ENCODE results near the gene AASS. TPM values are rescaled to one million over a fixed set of nuclear protein-coding genes. Genes with fewer than 3 reads are reported as not detected.

Gene AASS
- polyA plus RNA-seq, 2 of the 4 experiments (the other 2 are of a cell fraction): 0.04 to 0.21 TPM

DNA sequence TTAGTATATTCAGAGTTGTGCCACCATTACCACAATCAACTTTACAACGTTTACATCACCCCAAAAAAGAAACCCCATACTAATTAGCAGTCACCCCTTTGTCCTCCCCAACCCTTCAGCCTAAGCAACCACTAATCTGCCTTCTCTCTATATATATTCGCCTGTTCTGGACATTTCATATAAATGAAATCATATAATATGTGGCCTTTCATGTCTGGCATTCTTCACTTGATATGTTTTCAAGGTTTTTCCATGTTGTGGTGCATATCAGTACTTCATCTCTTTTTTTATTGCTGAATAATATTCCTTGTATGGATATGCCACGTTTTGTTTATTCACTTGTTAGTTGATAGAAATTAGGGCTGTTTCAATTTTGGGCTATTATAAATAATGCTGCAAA lies 70.4 kb downstream of the AASS start:
- WGBS (ENCODE audit: missing lambda C conversion rate): 0% methylated on average over 3 of the region's 3 CpGs
- Histone ChIP-seq H3K4me3 (no peak overlapping the region), H3K4me2 (no peak overlapping the region), H3K27ac (no peak overlapping the region), H3K4me1 (no peaks in the 10 kb centered on the region), H3K9me3 (no peaks in the 10 kb centered on the region)
- no peak for DNase-seq (ENCODE audit: low read depth in 1 of 2, low spot score in 1 of 2)
- ATAC-seq: no peak
- no peak for TF ChIP-seq RAD21 (conservative IDR thresholded peaks at IDR 0.05 in 1 of 2, IDR thresholded peaks at IDR 0.05 in 1 of 2)
- TF ChIP-seq CBX8 (IDR thresholded peaks at IDR 0.05): no peak
- TF ChIP-seq ESRRA (IDR thresholded peaks at IDR 0.05; ENCODE audit: borderline replicate concordance, low read length): no peak
- TF ChIP-seq ZSCAN20 (CRISPR knock-in tag; IDR thresholded peaks at IDR 0.05): no peak
- no peak for TF ChIP-seq TFCP2L1 (CRISPR knock-in tag; IDR thresholded peaks at IDR 0.05)
- TF ChIP-seq, protein P1, sequence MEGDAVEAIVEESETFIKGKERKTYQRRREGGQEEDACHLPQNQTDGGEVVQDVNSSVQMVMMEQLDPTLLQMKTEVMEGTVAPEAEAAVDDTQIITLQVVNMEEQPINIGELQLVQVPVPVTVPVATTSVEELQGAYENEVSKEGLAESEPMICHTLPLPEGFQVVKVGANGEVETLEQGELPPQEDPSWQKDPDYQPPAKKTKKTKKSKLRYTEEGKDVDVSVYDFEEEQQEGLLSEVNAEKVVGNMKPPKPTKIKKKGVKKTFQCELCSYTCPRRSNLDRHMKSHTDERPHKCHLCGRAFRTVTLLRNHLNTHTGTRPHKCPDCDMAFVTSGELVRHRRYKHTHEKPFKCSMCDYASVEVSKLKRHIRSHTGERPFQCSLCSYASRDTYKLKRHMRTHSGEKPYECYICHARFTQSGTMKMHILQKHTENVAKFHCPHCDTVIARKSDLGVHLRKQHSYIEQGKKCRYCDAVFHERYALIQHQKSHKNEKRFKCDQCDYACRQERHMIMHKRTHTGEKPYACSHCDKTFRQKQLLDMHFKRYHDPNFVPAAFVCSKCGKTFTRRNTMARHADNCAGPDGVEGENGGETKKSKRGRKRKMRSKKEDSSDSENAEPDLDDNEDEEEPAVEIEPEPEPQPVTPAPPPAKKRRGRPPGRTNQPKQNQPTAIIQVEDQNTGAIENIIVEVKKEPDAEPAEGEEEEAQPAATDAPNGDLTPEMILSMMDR (IDR thresholded peaks at IDR 0.05): no peak
- no peak for TF ChIP-seq CEBPB (IDR thresholded peaks at IDR 0.05)
- TF ChIP-seq FOSB (CRISPR knock-in tag; IDR thresholded peaks at IDR 0.05): no peak
- no peak for TF ChIP-seq JUN (IDR thresholded peaks at IDR 0.05)
- TF ChIP-seq, protein P2, sequence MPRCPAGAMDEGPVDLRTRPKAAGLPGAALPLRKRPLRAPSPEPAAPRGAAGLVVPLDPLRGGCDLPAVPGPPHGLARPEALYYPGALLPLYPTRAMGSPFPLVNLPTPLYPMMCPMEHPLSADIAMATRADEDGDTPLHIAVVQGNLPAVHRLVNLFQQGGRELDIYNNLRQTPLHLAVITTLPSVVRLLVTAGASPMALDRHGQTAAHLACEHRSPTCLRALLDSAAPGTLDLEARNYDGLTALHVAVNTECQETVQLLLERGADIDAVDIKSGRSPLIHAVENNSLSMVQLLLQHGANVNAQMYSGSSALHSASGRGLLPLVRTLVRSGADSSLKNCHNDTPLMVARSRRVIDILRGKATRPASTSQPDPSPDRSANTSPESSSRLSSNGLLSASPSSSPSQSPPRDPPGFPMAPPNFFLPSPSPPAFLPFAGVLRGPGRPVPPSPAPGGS (IDR thresholded peaks at IDR 0.05): no peak
- TF ChIP-seq ZFP36 (IDR thresholded peaks at IDR 0.05; ENCODE audit: borderline replicate concordance, partially characterized antibody): no peak
- TF ChIP-seq JUNB (IDR thresholded peaks at IDR 0.05): no peak
- TF ChIP-seq HDAC2 (IDR thresholded peaks at IDR 0.05): no peak
- POLR2A ChIA-PET: no interaction called here
- CTCF ChIA-PET: no interaction called here
- FAIRE-seq: no peak

GRCh38 chr7:122072924-122073599 lies 71.0 kb downstream of the AASS start:
- ChIA-PET CTCF (no interaction called here), POLR2A (no interaction called here)
- Histone ChIP-seq H3K9me3 (no peaks in the 10 kb centered on the region), H3K4me2 (no peak overlapping the region), H3K27ac (no peak overlapping the region), H3K4me1 (no peaks in the 10 kb centered on the region), H3K4me3 (no peak overlapping the region)
- no peak for DNase-seq (ENCODE audit: low read depth in 1 of 2, low spot score in 1 of 2)
- WGBS (ENCODE audit: missing lambda C conversion rate): 9% methylated on average over 6 of the region's 6 CpGs
- no peak for FAIRE-seq
- TF ChIP-seq FOSB (CRISPR knock-in tag; IDR thresholded peaks at IDR 0.05) (no peak), ATOH8 (CRISPR knock-in tag; IDR thresholded peaks at IDR 0.05; ENCODE audit: low read depth) (no peak), HOXB13 (CRISPR knock-in tag; IDR thresholded peaks at IDR 0.05; ENCODE audit: low read depth) (no peak), NFE2L2 (conservative IDR thresholded peaks at IDR 0.05; ENCODE audit: low read length) (no peak), FOSL2 (IDR thresholded peaks at IDR 0.05) (no peak), FOSL2 (CRISPR knock-in tag; IDR thresholded peaks at IDR 0.05) (no peak), KDM5A (IDR thresholded peaks at IDR 0.05) (no peak)
- TF ChIP-seq, protein P3, sequence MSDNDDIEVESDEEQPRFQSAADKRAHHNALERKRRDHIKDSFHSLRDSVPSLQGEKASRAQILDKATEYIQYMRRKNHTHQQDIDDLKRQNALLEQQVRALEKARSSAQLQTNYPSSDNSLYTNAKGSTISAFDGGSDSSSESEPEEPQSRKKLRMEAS (IDR thresholded peaks at IDR 0.05): no peak
- no peak for ATAC-seq

DNA sequence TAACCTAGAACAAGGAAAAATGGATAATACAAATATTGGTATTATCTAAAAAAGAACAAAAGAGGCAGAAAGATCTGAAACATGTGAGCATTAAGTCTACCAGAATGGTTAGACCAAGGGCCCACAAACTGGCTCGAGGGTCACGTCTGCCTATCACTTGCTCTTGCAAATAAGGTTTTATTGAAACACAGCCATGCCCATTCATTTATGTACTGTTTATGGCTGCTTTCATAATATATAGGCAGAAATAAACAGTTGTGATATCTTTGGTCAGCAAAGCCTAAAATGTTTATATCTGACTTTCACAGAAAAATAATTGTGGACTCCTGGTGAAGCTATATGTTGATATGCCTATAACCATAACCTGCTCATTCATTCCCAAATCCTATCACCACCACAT lies 71.8 kb downstream of the AASS start:
- no peaks in the 10 kb centered on the region for H3K9me3 ChIP-seq
- ChIA-PET CTCF (no interaction called here), POLR2A (no interaction called here)
- no peaks in the 10 kb centered on the region for H3K4me1 ChIP-seq
- FAIRE-seq: no peak
- no peak overlapping the region for H3K4me3 ChIP-seq
- DNase-seq (ENCODE audit: low read depth in 1 of 2, low spot score in 1 of 2): no peak
- ATAC-seq: no peak
- H3K4me2 ChIP-seq: no peak overlapping the region
- H3K27ac ChIP-seq: no peak overlapping the region
- TF ChIP-seq HOXB5 (CRISPR knock-in tag; IDR thresholded peaks at IDR 0.05) (no peak), PBX3 (IDR thresholded peaks at IDR 0.05) (no peak), GATA3 (IDR thresholded peaks at IDR 0.05; ENCODE audit: borderline replicate concordance) (no peak), BHLHE40 (IDR thresholded peaks at IDR 0.05; ENCODE audit: low read depth, low read length) (no peak), ZSCAN20 (CRISPR knock-in tag; IDR thresholded peaks at IDR 0.05) (no peak), E2F6 (IDR thresholded peaks at IDR 0.05; ENCODE audit: borderline replicate concordance, low read depth) (no peak), MAZ (IDR thresholded peaks at IDR 0.05; ENCODE audit: borderline replicate concordance, low read depth, low read length) (no peak), POLR2A (IDR thresholded peaks at IDR 0.05; ENCODE audit: low read length) (no peak), KDM5A (IDR thresholded peaks at IDR 0.05) (no peak), RAD21 (conservative IDR thresholded peaks at IDR 0.05 in 1 of 2, IDR thresholded peaks at IDR 0.05 in 1 of 2) (no peak)
- TF ChIP-seq, protein P4, sequence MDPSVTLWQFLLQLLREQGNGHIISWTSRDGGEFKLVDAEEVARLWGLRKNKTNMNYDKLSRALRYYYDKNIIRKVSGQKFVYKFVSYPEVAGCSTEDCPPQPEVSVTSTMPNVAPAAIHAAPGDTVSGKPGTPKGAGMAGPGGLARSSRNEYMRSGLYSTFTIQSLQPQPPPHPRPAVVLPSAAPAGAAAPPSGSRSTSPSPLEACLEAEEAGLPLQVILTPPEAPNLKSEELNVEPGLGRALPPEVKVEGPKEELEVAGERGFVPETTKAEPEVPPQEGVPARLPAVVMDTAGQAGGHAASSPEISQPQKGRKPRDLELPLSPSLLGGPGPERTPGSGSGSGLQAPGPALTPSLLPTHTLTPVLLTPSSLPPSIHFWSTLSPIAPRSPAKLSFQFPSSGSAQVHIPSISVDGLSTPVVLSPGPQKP (IDR thresholded peaks at IDR 0.05; ENCODE audit: low read depth, low read length): no peak
- WGBS (ENCODE audit: missing lambda C conversion rate): 0% methylated on average over 2 of the region's 2 CpGs

Data from A549 (cell line).